Kasumi-1 (cell line): ENCODE results near the gene REV3L.
"Not testable (repeated sequence)": the region's sequence is repeated elsewhere in the genome, so short reads cannot be mapped to it uniquely, and the experiment has no call there.

Experiments used
- DNase-seq, 2 experiments: peaks; one replicate each; lab custom pipeline; 2025; lab: John Stamatoyannopoulos, UW

The REV3L gene, protein sequence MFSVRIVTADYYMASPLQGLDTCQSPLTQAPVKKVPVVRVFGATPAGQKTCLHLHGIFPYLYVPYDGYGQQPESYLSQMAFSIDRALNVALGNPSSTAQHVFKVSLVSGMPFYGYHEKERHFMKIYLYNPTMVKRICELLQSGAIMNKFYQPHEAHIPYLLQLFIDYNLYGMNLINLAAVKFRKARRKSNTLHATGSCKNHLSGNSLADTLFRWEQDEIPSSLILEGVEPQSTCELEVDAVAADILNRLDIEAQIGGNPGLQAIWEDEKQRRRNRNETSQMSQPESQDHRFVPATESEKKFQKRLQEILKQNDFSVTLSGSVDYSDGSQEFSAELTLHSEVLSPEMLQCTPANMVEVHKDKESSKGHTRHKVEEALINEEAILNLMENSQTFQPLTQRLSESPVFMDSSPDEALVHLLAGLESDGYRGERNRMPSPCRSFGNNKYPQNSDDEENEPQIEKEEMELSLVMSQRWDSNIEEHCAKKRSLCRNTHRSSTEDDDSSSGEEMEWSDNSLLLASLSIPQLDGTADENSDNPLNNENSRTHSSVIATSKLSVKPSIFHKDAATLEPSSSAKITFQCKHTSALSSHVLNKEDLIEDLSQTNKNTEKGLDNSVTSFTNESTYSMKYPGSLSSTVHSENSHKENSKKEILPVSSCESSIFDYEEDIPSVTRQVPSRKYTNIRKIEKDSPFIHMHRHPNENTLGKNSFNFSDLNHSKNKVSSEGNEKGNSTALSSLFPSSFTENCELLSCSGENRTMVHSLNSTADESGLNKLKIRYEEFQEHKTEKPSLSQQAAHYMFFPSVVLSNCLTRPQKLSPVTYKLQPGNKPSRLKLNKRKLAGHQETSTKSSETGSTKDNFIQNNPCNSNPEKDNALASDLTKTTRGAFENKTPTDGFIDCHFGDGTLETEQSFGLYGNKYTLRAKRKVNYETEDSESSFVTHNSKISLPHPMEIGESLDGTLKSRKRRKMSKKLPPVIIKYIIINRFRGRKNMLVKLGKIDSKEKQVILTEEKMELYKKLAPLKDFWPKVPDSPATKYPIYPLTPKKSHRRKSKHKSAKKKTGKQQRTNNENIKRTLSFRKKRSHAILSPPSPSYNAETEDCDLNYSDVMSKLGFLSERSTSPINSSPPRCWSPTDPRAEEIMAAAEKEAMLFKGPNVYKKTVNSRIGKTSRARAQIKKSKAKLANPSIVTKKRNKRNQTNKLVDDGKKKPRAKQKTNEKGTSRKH (N-terminal part only)

DNA sequence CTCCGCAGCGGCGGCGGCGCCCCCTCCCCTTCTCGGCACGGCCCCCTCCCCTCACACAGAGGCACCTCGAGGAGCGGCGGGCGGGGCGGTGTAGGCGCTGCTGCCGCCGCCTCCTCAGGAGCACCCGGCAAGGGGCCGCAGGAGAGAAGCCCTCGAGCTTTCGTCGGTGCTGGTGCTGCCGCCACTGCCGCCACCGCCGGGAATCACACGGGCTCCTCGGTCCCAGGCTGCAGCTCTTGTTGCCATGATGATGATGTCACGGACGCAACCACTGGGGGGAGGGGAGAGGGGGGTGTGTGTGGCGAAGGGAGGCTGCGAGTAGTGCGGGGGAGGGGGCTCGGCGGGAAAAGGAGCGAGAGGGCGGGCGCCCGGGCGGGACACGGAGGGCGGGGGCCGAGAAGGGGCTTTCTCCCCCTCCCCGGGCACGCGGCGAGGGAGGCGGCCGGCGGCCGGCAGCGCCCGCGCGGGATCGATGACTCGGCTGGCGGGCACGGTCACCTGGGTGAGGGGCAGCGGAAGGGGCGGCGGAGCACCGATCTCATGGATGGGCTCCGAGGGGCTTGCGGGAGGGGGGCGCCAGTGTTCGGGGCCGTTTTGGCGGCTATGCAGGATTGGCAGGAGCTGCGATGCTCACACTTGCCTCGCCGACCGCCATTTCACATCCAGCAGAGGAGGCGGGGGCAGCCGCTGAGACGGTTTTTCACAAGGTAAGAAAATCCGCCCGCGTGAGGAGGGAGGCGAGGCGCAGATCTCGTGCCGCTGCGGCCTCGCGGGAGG is at the start of gene REV3L:
REV3L (minus strand) TSS at position 260 of the 777 bp plus-strand sequence. CDS start 330 bp downstream, outside the sequence.
- DNase-seq, result peak; percentile 71 to 77

DNA sequence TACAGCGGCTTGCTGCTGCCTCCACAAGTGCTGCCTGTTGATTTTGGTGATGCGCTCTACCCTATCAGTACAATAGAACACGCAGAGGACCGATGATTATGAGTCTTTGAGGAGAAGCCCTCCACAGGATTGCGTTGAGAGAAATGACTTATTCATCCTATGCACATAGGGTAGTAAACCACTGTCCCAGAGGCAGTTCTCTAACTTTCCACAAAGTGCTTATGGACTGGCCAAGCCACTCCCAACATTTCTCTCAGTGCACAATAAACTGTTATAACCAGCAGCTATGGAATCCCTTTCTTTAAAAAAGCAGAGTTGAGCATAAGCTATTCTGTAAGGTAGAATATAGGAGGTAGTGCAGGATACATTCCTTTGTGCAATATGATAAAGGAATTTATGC is 48.2 kb upstream of the REV3L start:
- no peak for DNase-seq

DNA sequence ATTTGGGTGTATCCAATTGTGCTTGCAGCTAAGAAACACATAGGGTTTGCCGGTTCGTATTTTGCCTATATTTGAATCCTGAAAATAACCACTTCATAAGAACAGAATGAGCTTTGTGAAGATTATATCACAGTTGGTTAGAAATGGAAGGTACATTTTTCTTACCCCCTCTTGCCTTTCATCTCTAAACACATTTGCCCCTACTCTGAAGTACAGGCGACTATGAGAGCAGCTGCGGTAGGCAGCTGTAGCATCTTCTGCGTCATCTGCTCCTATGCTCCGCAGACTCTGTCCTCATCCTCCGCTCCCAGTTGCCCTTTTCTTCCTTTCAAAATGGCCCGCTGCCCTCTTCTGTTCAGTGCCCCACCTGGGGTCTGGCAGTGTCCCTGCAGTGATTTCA is 47.6 kb upstream of the REV3L start:
- DNase-seq, result no peak

DNA sequence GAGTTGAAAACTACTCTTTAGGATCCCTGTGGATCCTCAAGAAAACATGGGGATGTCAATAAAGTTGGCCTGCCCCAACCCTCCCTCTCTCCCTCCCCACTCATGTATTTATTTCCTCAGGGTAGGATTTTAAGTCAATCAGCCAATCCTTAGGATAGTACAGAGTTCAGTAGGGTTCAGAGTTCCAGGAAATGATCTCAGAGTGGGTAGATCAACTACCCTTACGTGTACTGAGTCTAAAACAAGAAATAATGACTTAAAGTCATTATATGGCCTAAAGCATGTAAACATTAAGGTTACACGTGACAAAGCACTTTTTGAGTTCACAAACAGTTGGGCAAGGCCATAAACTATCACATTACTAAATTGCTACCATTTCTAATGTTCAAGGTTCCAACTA is 47.2 kb upstream of the REV3L start:
- no peak for DNase-seq

DNA sequence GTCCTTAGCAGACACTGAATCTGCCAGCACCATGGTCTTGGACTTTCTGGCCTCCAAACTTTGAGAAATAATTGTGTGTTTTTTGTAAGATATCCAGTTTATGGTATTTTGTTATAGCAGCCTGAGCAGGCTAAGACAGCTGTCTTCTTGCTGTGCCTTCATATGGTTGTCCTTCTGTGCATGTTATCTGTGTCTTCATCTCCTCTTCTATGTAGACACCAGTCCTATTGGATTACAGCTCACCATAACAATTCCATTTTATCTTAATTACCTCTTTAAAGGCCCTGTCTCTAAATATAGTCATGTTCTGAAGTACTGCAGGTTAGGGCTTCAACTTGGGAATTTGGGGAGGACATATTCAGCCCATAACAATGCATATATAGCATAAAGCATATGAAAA is 44.3 kb upstream of the REV3L start:
- DNase-seq, result no peak

DNA sequence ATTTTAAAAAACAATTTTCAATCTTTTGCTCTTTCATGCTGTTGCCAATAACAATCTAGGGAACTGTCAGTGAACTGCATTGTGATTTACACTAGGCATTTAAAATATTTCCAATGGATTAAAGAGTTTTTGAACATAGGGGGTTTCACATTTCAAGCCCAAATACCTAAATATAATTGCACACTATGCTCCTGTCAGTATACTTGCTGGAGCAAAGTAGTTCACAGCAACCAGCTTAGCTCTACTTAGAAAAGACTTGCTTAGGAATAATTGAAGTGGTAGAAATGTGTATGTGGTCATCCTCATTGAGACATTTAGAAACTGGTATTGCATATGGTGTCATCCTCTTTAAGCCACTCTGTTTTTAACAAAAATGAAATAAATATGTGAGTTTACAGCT is 41.7 kb upstream of the REV3L start:
- DNase-seq, result no peak

DNA sequence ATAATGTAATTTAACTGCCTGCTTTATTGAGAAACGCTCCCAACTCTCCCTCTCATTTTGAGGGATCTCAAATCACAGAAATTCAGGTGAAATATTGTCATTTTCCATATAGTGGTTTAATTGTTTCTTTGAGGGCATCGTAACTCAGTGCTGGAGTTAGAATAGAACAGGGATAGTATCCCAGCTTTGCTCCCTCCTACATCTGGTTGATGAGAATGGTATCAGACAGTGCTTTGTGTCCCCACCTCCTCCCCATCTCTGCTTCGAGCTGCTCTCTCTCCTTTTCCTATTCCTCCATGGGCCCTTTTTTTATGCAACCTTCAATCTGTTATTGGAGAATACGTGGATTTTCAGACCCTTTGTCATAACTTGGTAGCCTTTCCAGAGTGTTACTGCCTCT is 41.2 kb upstream of the REV3L start:
- no peak for DNase-seq

DNA sequence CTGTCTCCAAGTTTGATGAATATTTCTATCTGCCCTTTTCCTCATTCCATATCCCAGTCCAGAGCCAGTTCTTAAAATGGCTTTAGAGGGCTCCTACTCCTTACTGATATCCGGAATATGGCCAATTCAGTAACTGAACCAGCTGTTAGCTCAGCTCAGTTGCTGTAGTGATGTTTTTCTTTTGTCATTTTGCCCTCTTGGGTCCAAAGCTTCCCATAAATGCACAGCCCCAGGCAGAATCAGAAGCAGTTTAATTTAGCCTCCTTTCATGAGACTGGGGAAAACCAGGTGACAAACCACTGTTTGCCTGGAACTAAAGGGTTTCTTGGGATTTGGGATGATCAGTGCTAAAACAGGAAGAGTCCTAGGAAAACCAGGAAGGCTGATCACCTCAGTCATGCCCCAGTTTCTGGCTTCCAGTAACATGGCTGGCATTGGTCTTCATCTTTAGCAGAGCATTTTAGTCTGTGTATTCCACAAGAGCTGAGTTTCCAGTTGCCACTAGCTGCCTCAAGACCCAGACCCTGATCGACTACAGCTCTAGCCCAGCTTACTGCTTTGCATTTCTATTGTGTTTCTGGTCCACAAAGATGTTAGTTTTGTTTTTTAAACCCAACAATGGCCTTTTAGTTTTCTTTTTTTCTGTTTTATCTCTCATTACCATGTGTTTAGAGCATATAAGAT is 40.6 kb upstream of the REV3L start:
- no peak for DNase-seq

DNA sequence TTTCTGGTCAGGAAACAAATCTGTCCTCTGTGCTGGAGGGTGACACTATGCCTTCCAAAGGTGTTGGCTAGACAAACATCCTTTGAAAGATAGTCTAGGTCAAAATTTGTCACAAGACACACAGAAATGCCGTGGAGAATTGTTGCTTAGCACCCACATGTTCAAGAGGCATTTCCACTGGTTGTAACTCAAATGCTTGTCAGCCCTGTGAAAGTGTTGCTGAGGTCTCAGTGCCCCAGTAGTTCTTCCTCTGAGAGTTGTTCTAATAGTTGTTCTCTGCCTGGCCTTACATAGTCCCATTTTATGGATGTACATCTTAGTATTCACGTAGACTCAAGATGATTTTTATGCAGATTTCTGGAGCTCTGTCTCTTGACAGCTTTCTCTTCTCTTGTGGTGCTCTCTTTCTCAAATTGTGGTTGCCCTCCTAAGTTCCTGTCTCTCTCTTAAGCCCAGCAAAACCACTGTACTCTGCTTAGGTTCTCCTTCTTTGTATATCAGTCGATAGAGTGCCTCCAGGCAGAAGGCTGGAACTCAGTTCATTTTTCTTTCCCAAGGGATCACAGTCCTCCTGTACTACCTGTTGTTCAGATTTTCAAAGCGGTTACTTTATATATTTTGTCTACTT is 39.5 kb upstream of the REV3L start:
- peak; percentile 64 to 79 for DNase-seq

DNA sequence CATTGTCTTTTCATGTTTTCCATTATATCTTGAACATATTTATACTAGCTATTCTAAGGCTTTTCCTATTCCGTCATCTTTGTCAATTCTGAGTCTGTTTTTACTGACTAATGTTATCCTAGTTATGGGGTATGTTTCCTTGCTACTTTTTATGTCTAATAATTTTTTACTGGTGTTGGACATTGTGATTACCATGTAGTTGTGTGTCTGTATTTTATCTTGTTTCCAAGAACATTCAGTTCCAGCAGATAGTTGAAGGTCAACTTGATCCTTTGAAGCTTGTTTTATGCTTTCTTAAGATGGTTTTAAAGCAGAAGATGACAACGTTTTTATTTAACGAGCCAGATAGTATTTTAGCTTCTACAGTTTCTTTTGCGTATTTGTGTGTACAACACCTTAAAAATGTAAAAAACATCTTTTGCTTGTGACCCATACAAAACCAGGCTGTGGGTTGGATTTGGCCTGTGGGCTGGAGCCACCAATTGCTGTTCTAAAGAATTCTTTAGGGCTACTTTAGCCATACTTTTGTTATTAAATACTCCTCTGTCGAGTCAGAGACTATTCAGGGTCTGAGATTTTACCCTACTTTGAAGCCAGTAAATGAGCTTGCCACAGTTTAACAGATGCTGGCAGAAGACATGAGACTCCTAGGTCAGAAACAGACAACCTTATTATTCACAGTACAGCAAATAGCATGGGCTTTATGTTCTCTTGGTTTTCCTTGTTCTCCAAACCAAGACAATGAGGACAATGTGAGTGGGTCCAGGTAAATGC is 38.7 kb upstream of the REV3L start:
- no peak for DNase-seq

DNA sequence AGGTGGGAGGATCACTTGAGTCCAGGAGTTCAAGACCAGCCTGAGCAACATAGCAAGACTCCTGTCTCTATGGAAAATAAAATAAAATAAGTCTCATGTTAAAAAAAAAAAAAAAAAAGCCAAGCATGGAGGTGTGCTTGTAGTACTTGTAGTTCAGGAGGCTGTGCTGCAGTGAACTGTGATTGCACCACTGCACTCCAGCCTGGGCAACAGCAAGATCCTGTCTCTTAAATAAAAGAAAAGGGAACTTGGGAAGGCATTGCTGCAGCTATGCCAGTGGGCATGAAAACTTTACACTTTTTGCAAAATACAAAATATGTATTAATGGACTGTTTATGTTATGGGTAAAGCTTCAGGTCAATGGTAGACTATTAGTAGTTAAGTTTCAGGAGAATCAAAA is 37.5 kb upstream of the REV3L start:
- DNase-seq, result no peak

DNA sequence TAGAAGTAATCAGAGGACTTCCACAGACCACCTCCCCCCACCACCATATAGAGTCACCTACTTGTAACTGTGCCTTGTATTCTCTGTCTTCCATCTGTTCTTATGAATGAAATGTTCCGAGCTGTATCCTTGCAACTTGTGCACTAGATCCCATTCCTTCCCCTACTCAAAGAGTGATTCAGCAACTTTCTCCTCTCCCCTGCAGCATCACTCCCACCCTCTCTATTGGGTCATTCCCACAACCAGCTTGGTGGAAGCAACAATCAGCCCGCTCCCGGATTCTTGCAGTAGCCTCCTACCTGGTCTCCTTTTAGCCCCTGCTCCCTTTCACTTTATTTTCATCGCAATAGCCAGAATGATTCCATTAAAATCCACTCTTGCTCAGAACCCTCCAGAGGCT is 34.9 kb upstream of the REV3L start:
- no peak for DNase-seq

DNA sequence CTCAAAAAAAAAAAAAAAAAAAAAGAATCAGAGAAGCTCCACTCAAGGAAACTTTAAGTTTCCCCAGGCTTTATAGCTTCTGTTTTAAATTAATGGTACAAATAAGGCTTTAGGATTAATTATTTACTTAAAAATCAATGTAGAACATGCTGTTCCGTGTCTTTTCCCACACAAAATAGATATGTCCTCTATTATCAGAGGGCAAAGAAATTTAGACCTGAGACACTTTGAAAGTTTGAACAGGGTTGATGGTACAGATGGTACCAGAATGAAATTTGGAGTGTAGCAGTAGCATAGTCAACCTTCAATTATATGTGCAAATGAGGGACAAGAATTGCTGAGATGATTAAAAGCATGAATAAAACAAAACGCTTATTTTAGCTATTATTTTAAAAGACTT is 32.2 kb upstream of the REV3L start:
- no peak for DNase-seq

DNA sequence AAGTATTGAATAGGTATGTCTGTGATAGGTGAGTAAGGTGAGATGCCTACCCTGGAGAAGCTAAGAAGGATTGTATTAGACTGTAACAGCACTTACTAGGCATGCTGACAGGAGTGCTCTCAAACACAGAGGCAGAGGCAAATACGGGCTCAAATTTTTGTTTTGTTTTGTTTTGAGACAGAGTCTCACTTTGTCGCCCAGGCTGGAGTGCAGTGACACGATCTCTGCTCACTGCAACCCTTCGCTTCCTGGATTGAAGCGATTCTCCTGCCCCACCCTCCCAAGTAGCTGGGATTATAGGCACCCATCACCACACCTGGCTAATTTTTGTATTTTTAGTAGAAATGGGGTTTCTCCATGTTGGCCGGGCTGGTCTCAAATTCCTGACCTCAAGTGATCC is 31.5 kb upstream of the REV3L start:
- not testable (repeated sequence) for DNase-seq

DNA sequence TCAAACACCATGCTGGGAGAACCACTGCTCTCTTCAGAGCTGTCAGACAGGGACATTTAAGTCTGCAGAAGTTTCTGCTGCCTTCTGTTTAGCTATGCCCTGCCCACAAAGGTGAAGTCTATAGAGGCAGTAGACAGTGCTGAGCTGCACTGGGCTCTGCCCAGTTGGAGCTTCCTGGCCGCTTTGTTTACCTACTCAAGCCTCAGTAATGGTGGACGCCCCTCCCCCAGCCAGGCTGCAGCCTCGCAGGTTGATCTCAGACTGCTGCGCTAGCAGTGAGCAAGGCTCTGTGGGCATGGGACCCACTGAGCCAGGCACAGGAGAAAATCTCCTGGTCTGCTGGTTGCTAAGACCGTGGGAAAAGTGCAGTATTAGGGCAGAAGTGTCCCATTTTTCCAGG is 24.2 kb upstream of the REV3L start:
- not testable (repeated sequence) for DNase-seq

DNA sequence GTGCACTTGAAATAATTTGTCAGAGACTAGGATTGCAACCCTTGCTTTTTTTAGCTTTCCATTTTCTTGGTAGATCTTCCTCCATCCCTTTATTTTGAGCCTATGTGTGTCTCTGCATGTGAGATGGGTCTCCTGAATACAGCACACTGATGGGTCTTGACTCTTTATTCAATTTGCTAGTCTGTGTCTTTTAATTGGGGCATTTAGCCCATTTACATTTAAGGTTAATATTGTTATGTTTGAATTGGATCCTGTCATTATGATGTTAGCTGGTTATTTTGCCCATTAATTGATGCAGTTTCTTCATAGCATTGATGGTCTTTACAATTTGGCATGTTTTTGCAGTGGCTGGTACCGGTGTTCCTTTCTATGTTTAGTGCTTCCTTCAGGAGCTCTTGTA is 22.5 kb upstream of the REV3L start:
- DNase-seq, result not testable (repeated sequence)

DNA sequence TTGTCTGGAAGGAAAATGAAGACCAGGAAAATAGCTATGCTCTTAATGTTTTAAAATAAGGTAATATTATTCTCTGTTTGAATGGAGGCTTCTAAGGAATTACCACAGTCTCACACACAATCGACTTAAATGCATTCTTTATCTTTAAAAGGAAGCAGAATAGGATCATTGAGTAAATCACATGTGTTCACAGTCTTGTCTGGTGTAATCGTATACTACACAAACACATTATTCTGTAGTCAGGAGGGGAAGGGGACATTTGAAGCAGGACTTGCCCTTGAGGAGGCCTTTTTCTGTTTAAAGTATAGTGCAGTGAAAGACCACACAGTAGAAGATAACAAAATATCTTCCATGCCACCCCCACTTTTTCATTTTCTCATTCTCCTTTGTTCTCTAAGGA is 20.6 kb upstream of the REV3L start:
- no peak for DNase-seq

DNA sequence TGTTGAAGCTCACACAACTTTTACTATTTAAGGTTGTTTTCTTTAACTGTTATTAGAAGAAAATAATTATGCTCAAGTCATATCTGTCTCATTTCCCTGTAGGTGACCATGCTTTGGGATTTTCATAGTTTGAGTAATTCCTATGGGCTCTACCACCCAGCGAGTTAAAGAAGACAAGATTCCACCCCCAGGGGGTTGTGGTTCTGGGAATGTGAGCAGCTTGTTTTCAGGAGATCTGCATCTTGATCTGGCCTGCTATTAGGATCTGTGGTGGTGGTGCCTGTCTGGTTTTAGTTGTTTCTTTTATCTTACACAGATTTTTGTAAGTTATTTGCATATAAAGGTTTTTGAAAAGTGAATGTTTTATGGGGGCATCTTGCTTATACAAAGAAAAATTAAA is 20.2 kb upstream of the REV3L start:
- no peak for DNase-seq

DNA sequence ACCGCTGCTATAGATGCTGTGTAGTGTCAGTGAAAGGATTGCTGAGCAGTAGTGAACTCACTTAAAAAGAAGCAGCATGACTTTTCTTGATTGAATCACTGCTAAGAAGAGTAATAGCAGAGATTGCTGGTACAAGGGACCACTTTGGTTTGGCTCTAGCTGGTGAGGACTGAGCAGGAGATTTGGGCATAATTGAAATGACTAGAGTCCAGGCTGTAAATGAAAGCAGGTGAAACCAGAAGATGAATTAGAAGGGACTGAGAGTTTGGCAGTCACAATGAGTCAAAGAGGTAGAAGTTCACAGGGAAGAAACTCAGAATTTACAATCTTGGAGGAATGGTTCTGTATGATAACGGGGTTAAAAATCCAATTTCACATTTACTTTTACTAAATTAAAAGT is 19.1 kb upstream of the REV3L start:
- no peak for DNase-seq

DNA sequence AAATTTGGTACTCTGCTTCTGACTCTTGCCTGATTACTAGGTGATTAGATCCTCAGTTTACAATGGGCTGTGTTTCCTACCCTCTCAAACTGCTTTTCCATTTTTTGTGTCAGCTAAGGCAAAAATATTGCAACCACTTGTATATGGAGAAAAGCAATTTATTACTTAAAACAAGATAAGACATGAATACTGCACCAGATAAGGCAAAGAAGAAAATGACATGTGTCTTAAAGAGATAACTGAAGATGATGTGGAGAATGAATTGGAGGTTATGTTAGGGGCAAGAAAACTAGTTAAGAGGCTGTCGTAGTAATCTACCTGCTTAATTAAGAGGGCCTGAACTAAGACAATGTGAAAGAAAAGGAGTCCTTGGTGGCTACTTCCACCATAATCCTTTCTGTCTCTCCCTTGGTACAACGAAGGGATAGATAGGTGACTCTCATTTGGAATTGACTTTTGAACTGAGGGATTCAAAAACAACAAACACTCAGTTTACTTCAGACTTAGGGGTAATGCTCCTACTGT is 16.3 kb upstream of the REV3L start:
- no peak for DNase-seq
